Lower leg skin (tissue), 4 donors: ENCODE measurements around the gene PPP1CC. TPM values are rescaled to one million over a fixed set of nuclear protein-coding genes. Genes with fewer than 3 reads are reported as not detected.

Experiments
- DNase-seq, 2 donors: peaks; one replicate each; pipeline ENCODE4 v3.0.0-alpha.2; 2019; ENCODE audit warnings: low spot score in 2 of 2
- H3K4me3 ChIP-seq: fragments of 200-600 bp; sonication (generic); 2 replicates; pipeline ENCODE4 v1.5.1; 2017; ENCODE audit warnings: mild to moderate bottlenecking, low read depth; ENCODE audit not compliant: poor library complexity, severe bottlenecking
- CTCF ChIP-seq, 3 donors: fragments of 450-650 bp; IDR thresholded peaks; one replicate each; pipeline ENCODE4 v1.5.1; 2016; ENCODE audit warnings: antibody characterized with exemption in 3 of 3, mild to moderate bottlenecking in 3 of 3, moderate library complexity in 2 of 3
- POLR2A ChIP-seq, 2 donors: fragments of 450-650 bp; IDR thresholded peaks; one replicate each; pipeline ENCODE4 v1.6.1; 2016 to 2017; ENCODE audit warnings: antibody characterized with exemption in 2 of 2, mild to moderate bottlenecking in 1 of 2, moderate library complexity in 1 of 2
- WGBS, 2 donors: methylation state at CpG; one replicate each; pipeline ENCODE4 v1.1.5; 2018; 5-methylcytosine and 5-hydroxymethylcytosine counted together
- intact Hi-C: fragments of 100-400 bp; cut with DNase I; formaldehyde crosslinking; loops from one replicate; pipeline ENCODE4 v1.15.0; 2023; ENCODE audit warnings: low total_unique reads
- total RNA-seq, 4 donors: library from RNA; depleted of rRNA; stranded (reverse); fragments of >200 nt; gene quantifications; one replicate each; pipeline ENCODE4 v1.1.0, GENCODE V29; 2016

Gene PPP1CC
- total RNA-seq, 4 donors from 2014 or later, result 90.1 to 97.4 (median 91.3) TPM

GRCh38 chr12:110763583-110763982, 20.9 kb upstream of the PPP1CC start:
- DNase-seq, result no peak
- intact Hi-C loops, result no loop called here
- WGBS, 2 donors, result 73 to 79% methylated on average over 7 of the region's 7 CpGs

GRCh38 chr12:110762891-110763290, 20.2 kb upstream of the PPP1CC start:
- TF ChIP-seq CTCF (IDR thresholded peaks at IDR 0.05), result no peak
- no peak for TF ChIP-seq POLR2A (IDR thresholded peaks at IDR 0.05)
- DNase-seq, result no peak
- no peak overlapping the region for H3K4me3 ChIP-seq
- WGBS, 2 donors, result 80 to 96% methylated on average over 3 of the region's 3 CpGs
- intact Hi-C loops, result no loop called here

More at GRCh38 chr12:110763583-110763982, 20.9 kb upstream of the PPP1CC start:
- TF ChIP-seq POLR2A (IDR thresholded peaks at IDR 0.05), result no peak
- TF ChIP-seq CTCF (IDR thresholded peaks at IDR 0.05), result no peak
- H3K4me3 ChIP-seq, result no peak overlapping the region

GRCh38 chr12:110760204-110760609, 17.5 kb upstream of the PPP1CC start:
- WGBS, 2 donors, result 91 to 92% methylated on average over 4 of the region's 4 CpGs
- TF ChIP-seq CTCF (IDR thresholded peaks at IDR 0.05), result no peak
- no peak for TF ChIP-seq POLR2A (IDR thresholded peaks at IDR 0.05)
- no peak overlapping the region for H3K4me3 ChIP-seq
- intact Hi-C loops, result no loop called here
- no peak for DNase-seq

DNA sequence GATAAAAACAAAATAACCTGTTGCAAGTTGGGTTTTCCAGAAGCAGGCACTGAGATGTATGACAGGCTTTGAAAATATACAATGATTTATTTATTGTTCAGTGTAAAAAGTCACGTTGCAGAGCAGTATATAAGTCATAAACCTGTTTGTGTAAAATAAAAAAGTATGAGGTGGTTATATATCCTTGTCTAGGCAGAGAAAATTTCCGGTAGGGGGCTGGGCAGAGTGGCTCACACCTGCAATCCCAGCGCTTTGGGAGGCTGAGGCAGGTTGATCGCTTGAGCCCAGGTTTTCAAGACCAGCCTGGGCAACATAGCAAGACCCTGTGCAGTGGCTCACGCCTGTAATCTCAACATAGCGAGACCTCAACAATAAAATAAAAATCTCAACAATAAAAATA, 16.2 kb upstream of the PPP1CC start:
- no peak for DNase-seq
- intact Hi-C loops, result no loop called here
- TF ChIP-seq CTCF (IDR thresholded peaks at IDR 0.05) (no peak), POLR2A (IDR thresholded peaks at IDR 0.05) (no peak)
- 82 to 87% methylated on average over 6 of the region's 6 CpGs for WGBS, 2 donors
- H3K4me3 ChIP-seq, result no peak overlapping the region

- H3K4me3 ChIP-seq, result no peak overlapping the region
- no peak for TF ChIP-seq POLR2A (IDR thresholded peaks at IDR 0.05)
- no peak for TF ChIP-seq CTCF (IDR thresholded peaks at IDR 0.05)
- no peak for DNase-seq
- intact Hi-C loops, result no loop called here
- WGBS, 2 donors, result 88 to 93% methylated on average over 1 of the region's 1 CpG
These were observed 13.9 kb upstream of the PPP1CC start for GRCh38 chr12:110756611-110757010.

- TF ChIP-seq CTCF (IDR thresholded peaks at IDR 0.05), result no peak
- no peak for TF ChIP-seq POLR2A (IDR thresholded peaks at IDR 0.05)
- no peak for DNase-seq
- H3K4me3 ChIP-seq, result no peak overlapping the region
- WGBS, 2 donors, result 55 to 79% methylated on average over 3 of the region's 3 CpGs
- intact Hi-C loops, result no loop called here
These were observed 11.6 kb upstream of the PPP1CC start for GRCh38 chr12:110754101-110754793.
